Measurements from ENCODE around the gene DOCK1. TPM values are rescaled to one million over a fixed set of nuclear protein-coding genes. Genes with fewer than 3 reads are reported as not detected.

DOCK1 gene
- polyA plus RNA-seq, 4 donors, result 59.0 to 73.2 (median 68.0) TPM

DNA sequence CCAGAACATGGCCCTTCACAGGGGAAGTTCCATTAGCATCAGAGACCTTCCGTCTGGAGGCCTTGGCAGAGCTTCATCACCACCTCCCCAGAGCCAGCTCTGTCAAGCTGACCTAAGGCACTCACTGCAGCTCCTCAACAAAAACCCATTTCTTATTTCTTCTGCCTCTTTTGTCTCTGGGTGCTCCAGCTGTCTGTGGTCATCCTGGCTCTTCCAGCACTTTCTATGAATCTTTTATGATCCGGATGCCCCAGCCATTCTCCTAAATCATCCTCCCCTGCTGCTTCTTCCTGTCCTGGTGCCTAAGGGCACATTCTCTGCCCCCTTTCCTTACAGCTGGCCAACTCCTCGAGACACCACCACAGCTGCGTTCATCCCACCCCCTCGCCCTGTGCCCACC, 462.9 kb downstream of the DOCK1 start:
- no peak for DNase-seq (ENCODE audit: low read depth in 4 of 4, low spot score in 3 of 4)

DNA sequence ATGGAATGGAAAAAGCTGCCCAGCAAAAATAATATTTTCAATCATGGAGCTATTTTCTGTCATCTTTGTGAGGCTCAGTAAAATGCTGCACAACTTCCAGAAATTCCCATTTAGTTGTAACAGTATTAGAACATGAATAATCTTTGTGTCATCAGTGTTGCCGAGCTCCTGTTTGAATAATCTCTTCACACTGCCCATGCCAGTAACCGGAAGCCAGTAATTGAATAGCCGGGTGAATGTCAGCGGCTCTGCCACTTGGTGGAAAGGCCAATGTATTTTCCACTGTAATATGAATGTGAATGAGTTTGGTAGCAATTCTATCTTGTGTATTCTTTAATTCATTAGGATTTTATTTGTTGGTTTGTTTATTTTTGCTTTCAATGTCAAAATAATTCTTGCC, 463.7 kb downstream of the DOCK1 start:
- DNase-seq (ENCODE audit: low read depth in 4 of 4, low spot score in 3 of 4), result no peak

DNA sequence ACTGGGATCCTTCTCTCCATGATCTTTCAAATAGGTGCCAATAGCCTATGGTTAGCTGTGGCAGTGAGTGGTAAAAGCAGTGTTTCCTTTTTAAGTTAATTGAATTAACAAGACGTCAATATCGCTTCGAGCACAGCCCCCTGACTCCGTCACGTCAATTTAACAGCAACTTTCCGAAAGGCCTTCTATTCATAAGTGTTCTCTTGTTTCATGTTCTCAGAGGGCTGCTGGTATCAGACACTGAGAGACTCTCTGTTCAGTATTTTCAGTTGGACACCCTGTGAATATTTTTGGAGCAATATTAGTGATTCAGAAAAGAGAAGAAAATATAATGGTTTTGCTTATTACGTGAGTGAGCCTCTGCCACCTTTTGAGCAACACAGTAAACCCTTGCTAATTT, 465.4 kb downstream of the DOCK1 start:
- DNase-seq (ENCODE audit: low read depth in 4 of 4, low spot score in 3 of 4), result no peak

DNA sequence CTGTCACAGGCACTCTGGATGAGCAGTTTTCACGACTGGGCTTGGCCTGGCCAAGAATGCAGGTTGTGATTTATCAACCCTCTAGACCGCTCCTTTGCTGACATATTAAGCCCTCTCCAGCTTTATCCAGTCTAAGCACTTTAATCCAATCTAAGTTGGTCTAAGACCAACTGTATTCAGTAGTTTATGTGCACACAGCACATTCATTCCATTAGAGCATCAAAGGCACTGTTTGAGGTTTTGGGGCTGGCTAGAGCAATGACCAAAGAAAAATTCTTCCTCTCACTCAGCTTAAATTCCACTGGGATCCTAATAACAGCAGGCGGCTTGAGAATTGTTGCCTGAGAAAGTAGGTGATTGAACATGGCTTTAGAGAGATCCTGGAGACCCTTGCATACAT, 467.1 kb downstream of the DOCK1 start:
- no peak for DNase-seq (ENCODE audit: low read depth in 4 of 4, low spot score in 3 of 4)

DNA sequence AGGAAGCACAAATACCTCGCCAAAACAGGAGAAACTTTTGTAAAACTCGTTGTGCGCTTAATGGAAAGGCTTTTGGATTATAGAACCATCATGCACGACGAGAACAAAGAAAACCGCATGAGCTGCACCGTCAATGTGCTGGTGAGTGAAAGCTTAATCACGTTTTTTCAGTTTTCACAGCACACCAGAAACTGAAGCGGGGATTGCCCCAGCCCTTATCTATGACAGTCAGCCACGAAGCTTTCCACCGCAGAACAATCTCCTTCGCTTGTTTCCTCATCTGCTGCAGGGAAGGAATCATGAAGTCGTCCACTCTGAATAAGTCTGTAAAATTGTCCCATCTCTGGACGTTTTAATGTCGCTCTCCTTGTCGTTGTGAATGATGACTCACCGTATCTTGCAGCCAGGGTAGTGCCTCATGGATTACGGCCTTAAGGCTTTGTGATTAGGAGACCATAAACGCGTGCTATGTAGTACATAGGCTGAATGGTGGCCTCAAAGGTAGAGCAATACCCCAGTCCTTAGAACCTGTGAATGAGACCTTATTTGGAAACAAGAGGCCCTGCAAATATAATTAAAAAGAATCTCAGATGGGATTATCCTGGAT, 468.9 kb downstream of the DOCK1 start:
- no peak for DNase-seq (ENCODE audit: low read depth in 4 of 4, low spot score in 3 of 4)

DNA sequence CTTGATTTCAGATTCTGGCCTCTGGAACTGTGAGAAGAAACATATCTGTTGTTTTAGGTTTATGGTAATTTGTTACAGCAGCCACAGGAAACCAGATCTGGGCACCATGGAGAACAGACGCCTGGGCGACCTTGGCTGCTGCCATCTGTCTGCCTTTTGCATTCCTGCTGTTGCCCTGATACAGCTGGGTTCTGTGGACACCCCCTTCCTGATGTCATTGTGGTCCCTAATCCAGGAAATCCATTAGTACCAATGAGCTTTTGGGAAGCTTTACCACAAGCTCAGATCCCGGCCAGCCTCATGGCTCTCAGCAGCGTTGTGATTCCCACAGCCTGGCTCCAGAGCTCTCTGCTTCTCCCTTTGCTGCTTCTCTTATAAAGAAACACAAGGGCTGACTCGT, 469.7 kb downstream of the DOCK1 start:
- DNase-seq (ENCODE audit: low read depth in 4 of 4, low spot score in 3 of 4), result no peak

DNA sequence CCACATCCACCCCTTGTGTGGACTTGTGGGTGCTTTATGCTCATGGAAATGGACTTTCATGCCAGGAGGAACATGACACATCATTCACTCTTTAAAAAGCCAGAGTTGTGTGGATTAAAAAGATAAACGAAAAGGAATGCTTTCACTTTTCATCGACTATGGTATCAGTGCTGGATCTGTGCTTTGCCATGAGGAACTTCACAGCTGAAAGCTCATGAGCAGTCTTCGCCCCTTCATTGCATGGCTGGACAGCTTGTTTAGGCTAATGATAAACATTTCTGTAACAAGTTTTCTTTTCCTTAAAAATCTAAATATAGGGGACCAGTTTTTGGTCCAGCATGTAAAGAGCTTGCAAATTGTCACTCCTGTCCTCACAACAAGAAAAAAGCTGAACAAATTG, 470.2 kb downstream of the DOCK1 start:
- DNase-seq (ENCODE audit: low read depth in 4 of 4, low spot score in 3 of 4), result no peak

DNA sequence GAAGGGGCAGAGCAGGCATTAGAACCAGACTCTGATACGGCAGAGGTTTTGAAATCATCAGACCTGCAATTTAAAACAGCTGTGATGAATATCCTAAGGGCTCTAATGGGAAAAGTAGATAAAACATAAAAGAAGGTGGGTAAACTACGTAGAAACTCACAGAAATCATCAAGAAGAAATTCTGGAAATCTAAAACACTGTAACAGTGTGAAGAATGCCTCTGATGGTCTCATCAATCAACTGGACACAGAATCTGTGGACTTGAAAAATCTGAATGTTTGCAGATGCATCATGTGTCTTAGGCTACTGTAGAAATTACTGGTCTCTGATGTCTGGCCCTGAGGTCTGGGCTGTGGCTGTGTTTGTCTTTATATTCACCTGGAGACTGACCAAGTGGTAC, 470.8 kb downstream of the DOCK1 start:
- DNase-seq (ENCODE audit: low read depth in 4 of 4, low spot score in 3 of 4), result no peak

DNA sequence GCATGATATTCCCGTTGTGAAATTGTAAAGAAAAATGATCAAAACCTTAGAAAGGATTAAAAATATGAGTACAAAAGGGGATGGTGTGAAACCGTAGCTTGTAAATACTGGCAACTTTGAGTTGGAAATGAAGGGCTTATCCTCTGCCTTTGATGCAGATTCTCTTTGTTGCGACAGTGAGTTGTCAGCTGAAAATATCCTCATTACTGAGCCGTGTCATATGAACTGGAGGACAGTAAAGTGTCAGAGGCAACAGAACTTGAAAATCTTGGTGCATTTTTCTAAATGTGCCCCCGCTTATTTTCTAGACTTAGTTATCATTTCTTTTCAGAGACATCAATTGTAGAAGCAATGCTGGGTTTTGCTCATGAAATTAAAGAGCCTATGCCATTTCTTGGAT, 473.4 kb downstream of the DOCK1 start:
- DNase-seq (ENCODE audit: low read depth in 4 of 4, low spot score in 3 of 4), result no peak

DNA sequence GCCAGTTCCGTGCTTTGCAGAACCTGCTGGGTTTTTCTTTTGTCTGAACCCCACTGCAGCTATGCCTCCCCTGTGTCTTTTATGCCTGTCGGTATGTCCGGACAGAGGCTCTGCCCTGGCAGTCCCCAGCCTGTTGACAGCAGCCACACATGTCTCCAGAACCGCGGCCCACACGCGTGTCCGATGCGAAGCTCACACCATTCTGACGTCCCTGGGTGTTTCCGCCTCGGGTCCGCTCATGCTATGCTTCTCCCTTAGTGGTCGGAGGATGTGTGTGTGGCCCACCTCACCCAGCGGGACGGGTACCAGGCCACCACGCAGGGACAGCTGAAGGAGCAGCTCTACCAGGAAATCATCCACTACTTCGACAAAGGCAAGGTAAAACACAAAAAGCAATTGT, 479.3 kb downstream of the DOCK1 start:
- DNase-seq (ENCODE audit: low read depth in 4 of 4, low spot score in 3 of 4), result no peak

DNA sequence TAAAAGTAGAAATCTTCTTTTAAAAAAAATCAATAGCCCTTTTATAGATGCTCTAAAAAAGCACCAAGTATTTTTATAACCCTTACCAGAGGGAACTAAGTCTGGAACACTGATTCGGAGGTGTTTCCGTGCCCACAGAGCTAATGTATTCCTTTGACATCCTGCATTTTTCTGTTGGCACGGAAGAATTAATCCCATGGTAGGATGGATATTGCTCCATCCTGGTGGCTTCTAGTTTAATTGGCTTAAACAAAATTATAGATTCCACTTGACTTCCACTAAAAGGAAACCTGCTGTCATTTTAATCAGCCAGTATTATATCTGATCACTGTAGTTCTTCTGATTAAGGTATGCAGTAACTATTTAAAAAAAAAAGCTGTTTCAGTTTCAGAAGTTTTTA, 479.8 kb downstream of the DOCK1 start:
- DNase-seq (ENCODE audit: low read depth in 4 of 4, low spot score in 3 of 4), result no peak

DNA sequence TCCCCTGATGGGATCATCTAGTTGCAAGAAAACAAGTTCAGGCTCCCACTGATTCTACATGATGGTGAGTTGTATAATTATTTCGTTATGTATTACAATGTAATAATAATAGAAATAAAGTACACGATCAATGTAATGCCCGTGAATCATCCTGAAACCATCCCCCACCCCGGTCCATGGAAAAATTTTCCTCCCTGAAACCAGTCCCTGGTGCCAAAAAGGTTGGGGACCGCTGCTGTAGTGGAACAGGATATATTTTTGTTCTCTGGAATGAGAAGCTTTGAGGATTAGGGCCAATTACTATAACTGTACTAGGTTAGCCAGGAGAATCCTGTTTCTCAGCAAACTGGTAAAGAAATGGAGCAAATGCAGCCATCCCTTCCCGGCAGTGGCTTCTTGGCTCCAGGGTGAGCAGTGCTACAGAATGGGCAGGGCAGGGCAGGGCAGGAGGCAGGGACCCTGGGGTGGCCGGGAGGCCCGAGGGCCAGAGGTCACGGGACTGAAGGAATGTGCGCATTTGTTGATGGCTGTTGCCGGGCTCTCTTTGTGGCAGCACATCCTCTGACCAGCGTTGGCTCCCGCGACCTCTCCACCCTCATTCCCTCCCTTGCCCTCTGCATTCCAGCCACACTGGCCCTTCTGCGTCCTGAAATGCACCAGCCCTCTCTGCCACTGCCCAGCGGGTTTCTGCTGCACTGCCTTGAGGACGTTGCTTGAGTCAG, 481.5 kb downstream of the DOCK1 start:
- DNase-seq (ENCODE audit: low read depth in 4 of 4, low spot score in 3 of 4), result no peak

DNA sequence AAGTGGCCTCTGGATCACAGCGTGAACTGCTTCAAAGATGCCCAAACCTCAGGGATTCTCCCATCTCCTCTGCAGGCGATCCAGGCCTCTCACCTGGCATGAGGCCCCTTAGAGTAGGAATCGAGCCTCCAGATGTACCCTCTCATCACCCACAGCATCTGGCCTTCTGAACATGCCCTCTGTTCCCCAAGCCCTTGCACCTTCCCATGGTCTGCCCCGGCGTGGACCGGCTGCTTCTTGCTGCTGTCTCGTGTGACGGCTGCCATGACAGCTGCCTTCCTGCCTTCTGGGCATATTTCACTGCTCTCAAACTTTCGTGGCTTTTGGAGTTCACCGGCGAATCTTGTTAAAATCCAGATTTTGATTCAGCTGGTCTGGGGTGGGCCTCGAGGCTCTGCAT, 486.6 kb downstream of the DOCK1 start:
- DNase-seq (ENCODE audit: low read depth in 4 of 4, low spot score in 3 of 4), result no peak

DNA sequence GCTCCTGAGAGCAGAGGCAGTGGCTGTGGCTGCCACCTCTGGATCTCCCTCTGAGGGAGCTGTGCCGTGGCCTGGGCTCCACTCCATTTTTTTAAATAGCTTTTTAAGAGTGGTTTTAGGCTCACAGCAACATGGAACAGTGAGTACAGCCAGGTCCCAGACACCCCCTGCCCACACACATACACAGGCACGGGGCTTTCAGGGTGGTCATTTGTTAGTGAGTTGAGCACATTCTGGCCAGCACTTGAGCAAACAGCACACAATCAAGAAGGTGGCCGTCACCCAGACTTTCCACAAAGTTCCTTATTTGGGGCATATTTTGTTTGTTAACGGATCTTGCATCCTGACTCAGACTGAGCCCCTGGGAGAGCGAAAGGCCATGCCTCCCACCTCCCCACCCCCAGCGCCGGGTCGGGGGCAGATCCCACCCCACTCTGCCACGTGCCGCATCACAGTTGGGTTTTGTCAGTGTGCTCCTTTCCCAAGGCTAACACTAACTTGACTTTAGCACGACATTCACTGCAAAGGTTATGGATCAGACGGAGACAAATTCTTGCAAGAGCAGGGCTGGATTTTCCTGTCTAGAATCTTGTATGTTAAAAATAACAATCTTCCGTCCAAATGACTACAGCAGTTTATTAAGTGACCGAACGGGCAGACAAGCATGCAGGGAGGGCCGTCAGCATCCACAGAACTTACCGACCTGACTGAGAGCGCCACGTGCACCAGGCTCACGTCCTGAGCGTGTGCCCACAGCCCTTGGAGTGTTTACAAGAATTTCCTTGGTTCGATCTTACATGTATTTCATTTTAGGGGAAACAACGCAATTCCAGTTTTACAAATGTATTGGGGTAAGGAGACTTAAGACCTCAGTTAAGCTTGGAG, 487.4 kb downstream of the DOCK1 start:
- peak in 1 of 4 donors; percentile 25 for DNase-seq (ENCODE audit: low read depth in 4 of 4, low spot score in 3 of 4)

DNA sequence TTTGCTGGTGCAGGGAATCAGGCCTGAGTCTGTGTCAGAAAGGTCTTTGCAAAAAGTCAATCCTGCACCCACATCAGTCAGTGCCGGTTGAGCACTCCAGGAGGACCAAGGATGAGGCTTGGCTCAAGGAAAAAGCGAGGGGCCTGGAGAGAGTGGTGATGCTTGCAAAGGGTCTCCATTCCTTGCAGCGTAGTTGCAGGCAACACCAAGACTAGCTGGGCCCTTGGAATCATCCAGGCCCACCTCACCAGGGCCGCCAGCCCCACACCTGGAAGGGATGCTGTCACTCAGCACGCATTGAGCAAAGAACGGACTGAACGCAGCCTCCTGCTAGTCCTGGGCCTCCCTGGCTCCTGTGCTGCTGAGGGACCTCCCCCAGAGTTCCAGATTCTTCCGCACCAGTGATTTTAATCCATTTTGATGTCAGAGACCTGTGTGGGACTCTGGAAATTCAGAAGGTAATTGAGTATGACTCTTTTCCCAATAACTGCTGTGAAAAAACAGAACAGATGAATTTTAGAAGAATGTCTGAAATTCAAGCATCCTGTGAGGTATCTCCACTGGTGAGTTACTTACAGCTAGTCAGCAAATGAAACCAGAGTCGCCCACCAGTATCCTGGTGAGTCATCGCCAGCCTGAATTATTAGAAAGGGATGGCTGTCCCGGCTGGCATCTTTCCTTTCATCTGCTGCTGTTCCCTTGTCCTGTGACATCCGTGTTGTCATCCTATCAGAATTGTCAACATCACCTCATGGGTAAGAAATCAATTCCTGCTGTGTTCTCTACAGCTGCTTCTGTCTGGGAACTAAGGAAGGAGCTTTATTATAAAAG, 493.1 kb downstream of the DOCK1 start:
- no peak for DNase-seq (ENCODE audit: low read depth in 4 of 4, low spot score in 3 of 4)

DNA sequence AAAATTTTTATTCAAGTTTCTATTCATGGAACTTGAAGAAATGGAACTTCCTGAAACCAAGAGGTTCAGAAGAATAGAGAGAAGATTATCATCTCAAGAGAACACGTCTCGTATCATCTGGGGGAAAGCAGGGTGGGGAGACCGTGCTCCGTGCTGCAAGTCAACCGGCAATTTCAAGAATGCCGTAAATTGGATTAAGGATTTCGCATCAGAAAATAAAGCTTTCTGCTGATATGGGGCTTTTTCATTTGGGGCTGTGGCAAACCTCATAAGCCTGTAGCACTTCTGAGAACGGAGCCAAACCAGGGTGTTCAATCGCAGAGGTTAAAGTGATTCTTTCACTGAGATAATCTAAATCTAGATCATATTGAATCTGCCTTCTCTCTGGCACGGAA, 493.7 kb downstream of the DOCK1 start:
- no peak for DNase-seq (ENCODE audit: low read depth in 4 of 4, low spot score in 3 of 4)

DNA sequence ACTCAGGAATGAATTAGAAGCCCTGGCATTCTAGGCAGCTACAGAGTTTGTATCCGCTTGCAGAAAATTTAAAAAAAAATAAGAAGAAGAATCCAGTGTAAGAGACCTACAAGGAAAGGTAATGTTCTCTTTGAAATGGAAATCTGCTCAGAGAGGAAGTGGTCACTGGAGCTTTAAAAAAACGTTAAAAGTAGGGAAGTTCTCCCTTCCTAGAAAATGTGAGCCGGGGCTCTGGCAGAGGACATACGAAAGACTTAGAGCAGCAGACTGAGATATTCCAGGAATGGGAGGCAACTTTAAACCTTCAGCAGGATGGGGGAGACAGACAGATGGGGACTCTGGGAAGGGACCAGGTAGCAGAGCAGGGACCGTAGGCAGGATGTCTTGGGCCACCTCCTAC, 494.4 kb downstream of the DOCK1 start:
- DNase-seq (ENCODE audit: low read depth in 4 of 4, low spot score in 3 of 4), result no peak

DNA sequence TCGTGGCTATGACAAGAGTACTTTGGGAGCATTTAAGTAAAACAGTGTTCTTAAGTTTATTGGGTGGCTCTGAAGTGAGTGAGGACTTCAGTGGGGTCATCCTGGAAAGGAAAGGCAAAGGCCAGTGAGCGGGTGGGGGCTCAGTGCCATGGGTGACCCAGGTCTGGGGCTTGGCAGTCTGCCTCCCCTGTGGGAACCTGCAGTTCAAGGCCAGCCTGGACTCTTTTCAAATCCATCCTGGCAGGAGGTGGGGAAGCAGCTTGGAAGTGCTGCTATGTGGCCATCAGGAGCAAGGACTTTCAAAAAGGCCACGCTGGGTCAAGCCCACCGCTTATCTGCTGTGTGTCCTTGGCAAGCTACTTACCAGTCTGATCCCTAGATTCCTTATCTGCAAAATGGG, 495.0 kb downstream of the DOCK1 start:
- no peak for DNase-seq (ENCODE audit: low read depth in 4 of 4, low spot score in 3 of 4)

DNA sequence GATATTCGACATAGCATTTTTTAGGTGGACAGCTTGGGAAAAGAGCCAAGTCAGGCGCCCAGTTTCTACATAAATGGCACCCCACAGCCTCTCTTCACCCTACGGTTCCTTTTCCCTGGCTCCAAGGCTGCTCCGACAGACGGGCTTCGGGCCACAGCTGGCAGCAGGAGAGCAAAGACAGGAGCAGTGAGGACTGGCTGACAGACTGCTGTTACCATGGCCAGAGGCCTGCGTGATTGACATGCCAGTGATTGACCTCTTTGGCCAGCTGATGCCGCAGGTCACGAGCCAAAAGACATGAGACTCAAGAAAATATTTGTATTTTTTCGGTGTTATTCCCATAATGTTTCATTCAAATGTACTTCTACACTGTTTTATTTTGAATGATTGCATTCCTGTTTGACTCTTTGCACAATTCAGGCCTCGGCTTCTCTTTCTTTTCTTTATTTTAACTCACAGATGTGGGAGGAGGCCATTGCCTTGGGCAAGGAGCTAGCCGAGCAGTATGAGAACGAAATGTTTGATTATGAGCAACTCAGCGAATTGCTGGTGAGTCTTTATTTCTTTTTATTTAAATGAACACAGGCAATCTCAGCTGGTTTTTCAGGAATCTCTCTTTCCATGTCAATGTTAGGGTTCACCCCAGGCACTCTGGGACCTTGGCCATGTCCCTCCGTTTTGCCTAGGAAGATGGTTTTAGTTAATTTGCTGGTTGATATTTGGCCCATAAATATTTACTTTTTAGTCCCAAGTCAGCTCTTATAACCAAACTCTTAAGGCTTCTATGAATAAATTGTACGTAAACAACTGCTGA, 497.6 kb downstream of the DOCK1 start:
- DNase-seq (ENCODE audit: low read depth in 4 of 4, low spot score in 3 of 4), result no peak

DNA sequence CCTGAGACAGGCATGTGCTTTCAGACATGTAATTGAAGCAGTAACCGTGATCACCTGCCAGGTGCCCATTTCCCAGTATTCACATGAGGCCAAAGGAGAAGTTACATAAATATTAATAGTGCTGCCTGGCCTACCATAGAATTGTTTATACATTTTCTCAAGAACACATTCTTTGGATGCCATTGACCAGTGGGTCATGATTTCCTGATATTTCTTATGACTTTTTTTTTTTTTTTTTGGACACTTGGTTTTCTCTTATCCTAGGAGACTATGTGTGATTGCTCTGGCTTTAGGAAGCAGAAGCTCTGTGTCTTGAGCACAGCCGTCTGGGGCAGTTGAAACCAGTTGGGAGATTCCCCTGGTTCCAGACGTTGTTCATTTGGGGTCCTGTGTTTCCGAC, 500.0 kb downstream of the DOCK1 start:
- DNase-seq (ENCODE audit: low read depth in 4 of 4, low spot score in 3 of 4), result no peak
